A549 (cell line): ENCODE data around the gene SPRR2B. TPM values are rescaled to one million over a fixed set of nuclear protein-coding genes. Genes with fewer than 3 reads are reported as not detected.

Source experiments
- ATAC-seq, 2 experiments: fragments of 200-7000 bp in 1 of 2; fragments of >200 bp in 1 of 2; cut with Nextera tagmentation in 1 of 2; cut with Tn5 transposase in 1 of 2; 3 replicates each; pipeline versions ENCODE4 v1.8.0 to v1.9.1; 2018 to 2020; ENCODE audit warnings: mild to moderate bottlenecking in 1 of 2, moderate library complexity in 1 of 2
- CTCF ChIA-PET: fragments of 300-600 bp; sonication (Branson Sonifier 250); formaldehyde crosslinking; extraction: SDS; loops from one replicate; lab custom pipeline; 2021; ENCODE audit warnings: antibody characterized with exemption, inconsistent platforms; lab: Yijun Ruan, JAX
- POLR2A ChIA-PET: fragments of 350-600 bp; formaldehyde crosslinking; extraction: SDS; loops from one replicate; lab custom pipeline; 2021; ENCODE audit warnings: antibody characterized with exemption, inconsistent platforms; lab: Yijun Ruan, JAX
- DNase-seq, 2 experiments: peaks; one replicate each; pipeline versions ENCODE4 v3.0.0 to v3.0.0-alpha.2; 2011 to 2016; ENCODE audit warnings: low read depth in 1 of 2, low spot score in 1 of 2
- FAIRE-seq: peaks from 2 replicates; lab custom pipeline; 2011; peaks lifted over from hg19 to GRCh38; lab: Jason Lieb, UNC
- H3K27ac ChIP-seq, 2 experiments: fragments of >200 bp; sonication (Bioruptor Twin); formaldehyde crosslinking; 3 replicates each; pipeline ENCODE4 v1.5.1; 2016 to 2017
- H3K4me1 ChIP-seq: fragments of >200 bp; sonication (Bioruptor Twin); formaldehyde crosslinking; 3 replicates; pipeline ENCODE4 v1.6.1; 2016
- H3K4me2 ChIP-seq: fragments of >200 bp; sonication (Bioruptor Twin); formaldehyde crosslinking; 3 replicates; pipeline ENCODE4 v1.6.1; 2016
- H3K4me3 ChIP-seq: fragments of >200 bp; sonication (Bioruptor Twin); formaldehyde crosslinking; 3 replicates; pipeline ENCODE4 v1.5.1; 2016
- H3K9me3 ChIP-seq: fragments of >200 bp; sonication (Bioruptor Twin); formaldehyde crosslinking; 3 replicates; pipeline ENCODE4 v1.6.1; 2016
- CEBPB ChIP-seq, 2 experiments: fragments of >200 bp in 1 of 2; sonication (Bioruptor Twin) in 1 of 2; formaldehyde crosslinking in 1 of 2; IDR thresholded peaks; 2 replicates each; pipeline ENCODE4 v1.6.1; 2012 to 2016
- FOSL2 ChIP-seq, 2 experiments: fragments of 450-650 bp in 1 of 2; fragments of >200 bp in 1 of 2; sonication (Bioruptor Twin) in 1 of 2; formaldehyde crosslinking; IDR thresholded peaks; 2 replicates each; pipeline versions ENCODE4 v1.5.0 to v1.6.1; 2016 to 2020; ENCODE audit warnings: mild to moderate bottlenecking in 1 of 2, moderate library complexity in 1 of 2
- HOXA7 ChIP-seq: fragments of 250-450 bp; sonication (Bioruptor Pico); IDR thresholded peaks from 2 replicates; pipeline ENCODE4 v1.5.0; 2020; ENCODE audit warnings: mild to moderate bottlenecking, moderate library complexity
- HOXB13 ChIP-seq: fragments of 250-450 bp; sonication (Bioruptor Pico); IDR thresholded peaks from 2 replicates; pipeline ENCODE4 v1.5.0; 2020; ENCODE audit warnings: low read depth, mild to moderate bottlenecking, moderate library complexity
- KDM1A ChIP-seq: fragments of 200-600 bp; sonication (generic); IDR thresholded peaks from 2 replicates; pipeline ENCODE4 v1.6.1; 2016; ENCODE audit warnings: low read depth, mild to moderate bottlenecking
- MAFK ChIP-seq: fragments of 450-650 bp; IDR thresholded peaks from 2 replicates; pipeline ENCODE4 v1.6.1; 2014; ENCODE audit not compliant: partially characterized antibody
- NR3C1 ChIP-seq: fragments of >200 bp; sonication (Bioruptor Twin); formaldehyde crosslinking; IDR thresholded peaks from 3 replicates; pipeline ENCODE4 v1.6.1; 2017
- POLR2AphosphoS2 ChIP-seq: conservative IDR thresholded peaks from 2 replicates; pipeline ENCODE4 v1.6.1; 2012; ENCODE audit warnings: low read length, improper control_type of control experiment, inconsistent platforms
- RAD21 ChIP-seq, 2 experiments: fragments of >200 bp in 1 of 2; sonication (Bioruptor Twin) in 1 of 2; formaldehyde crosslinking in 1 of 2; IDR thresholded peaks in 1 of 2; conservative IDR thresholded peaks in 1 of 2; 2 replicates in 1 of 2; 3 replicates in 1 of 2; pipeline ENCODE4 v1.6.1; 2012 to 2018; ENCODE audit warnings: inconsistent platforms in 1 of 2
- RARB ChIP-seq: fragments of 250-450 bp; sonication (Bioruptor Pico); IDR thresholded peaks from 2 replicates; pipeline ENCODE4 v1.8.0; 2021; ENCODE audit warnings: mild to moderate bottlenecking, moderate library complexity
- RFX5 ChIP-seq: fragments of 450-650 bp; IDR thresholded peaks from 2 replicates; pipeline ENCODE4 v1.7.1; 2014; ENCODE audit warnings: antibody characterized with exemption, mild to moderate bottlenecking, moderate library complexity
- SMC3 ChIP-seq: fragments of >200 bp; sonication (Bioruptor Twin); formaldehyde crosslinking; IDR thresholded peaks from 3 replicates; pipeline ENCODE4 v1.6.1; 2018; ENCODE audit warnings: inconsistent platforms
- ZNF302 ChIP-seq: fragments of 250-450 bp; sonication (Bioruptor Pico); IDR thresholded peaks from 2 replicates; pipeline ENCODE4 v1.9.0; 2021; ENCODE audit warnings: inconsistent platforms, mild to moderate bottlenecking, moderate library complexity
- WGBS: methylation state at CpG from one replicate; pipeline ENCODE4 v1.1.6; 2017; ENCODE audit errors: missing lambda C conversion rate; 5-methylcytosine and 5-hydroxymethylcytosine counted together
- polyA plus RNA-seq, 4 experiments: library from polyadenylated mRNA; depleted of rRNA in 3 of 4; stranded (reverse); fragments of >200 nt; fragmentation: RNase III in 1 of 4; extraction: RNeasy Plus Mini Kit Qiagen cat#74134 plus additional on column Dnase treatment in 1 of 4; gene quantifications; 2 replicates in 3 of 4; 3 replicates in 1 of 4; pipeline ENCODE4 v1.2.3, GENCODE V29; 2011 to 2017
- TF ChIP-seq, protein P1 (sequence below): fragments of 200-600 bp; sonication (generic); IDR thresholded peaks from 2 replicates; pipeline ENCODE4 v1.6.1; 2016; ENCODE audit warnings: antibody characterized with exemption, mild to moderate bottlenecking, moderate library complexity
- TF ChIP-seq, protein P2 (sequence below): IDR thresholded peaks from 2 replicates; pipeline ENCODE4 v1.6.1; 2012
- TF ChIP-seq, protein P3 (sequence below): fragments of >200 bp; sonication (Bioruptor Twin); formaldehyde crosslinking; IDR thresholded peaks from 2 replicates; pipeline ENCODE4 v1.6.1; 2016
- TF ChIP-seq, protein P4 (sequence below): fragments of 250-450 bp; sonication (Bioruptor Pico); IDR thresholded peaks from 2 replicates; pipeline ENCODE4 v1.5.0; 2020; ENCODE audit warnings: low read depth, mild to moderate bottlenecking, moderate library complexity

SPRR2B gene
- polyA plus RNA-seq, 2 of the 4 experiments (the other 2 are of a cell fraction) = not detected

DNA sequence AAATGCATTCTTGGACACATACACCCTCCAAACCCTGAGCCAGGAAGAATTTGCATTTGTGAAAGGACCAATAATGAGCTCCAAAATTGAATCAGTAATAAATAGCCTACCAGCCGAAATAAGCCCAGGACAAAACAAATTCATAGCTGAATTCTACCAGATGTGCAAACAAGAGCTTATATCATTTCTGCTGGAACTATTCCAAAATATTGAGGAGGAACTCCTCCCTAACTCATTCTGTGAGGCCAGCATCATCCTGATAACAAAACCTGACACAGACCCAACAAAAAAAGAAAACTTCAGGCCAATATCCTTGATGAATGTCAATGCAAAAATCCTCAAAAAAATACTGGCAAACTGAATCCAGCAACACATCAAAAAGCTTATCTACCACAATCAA, 16.2 kb upstream of the SPRR2B start:
- Histone ChIP-seq H3K9me3 (no peaks in the 10 kb centered on the region), H3K4me2 (no peak overlapping the region), H3K27ac (no peak overlapping the region), H3K4me3 (no peak overlapping the region), H3K4me1 (no peaks in the 10 kb centered on the region)
- ATAC-seq (no peak), DNase-seq (no peak), FAIRE-seq (no peak)
- CTCF ChIA-PET = no interaction called here
- POLR2A ChIA-PET = no interaction called here
- WGBS = 0% methylated on average over 1 of the region's 1 CpG
- TF ChIP-seq KDM1A (no peak), RFX5 (no peak), HOXB13 (CRISPR knock-in tag) (no peak), RAD21 (conservative IDR thresholded peaks at IDR 0.05 in 1 of 2, IDR thresholded peaks at IDR 0.05 in 1 of 2) (no peak), ZNF302 (CRISPR knock-in tag) (no peak), CEBPB (IDR thresholded peaks at IDR 0.05) (no peak), NR3C1 (no peak)
- TF ChIP-seq, protein P1, sequence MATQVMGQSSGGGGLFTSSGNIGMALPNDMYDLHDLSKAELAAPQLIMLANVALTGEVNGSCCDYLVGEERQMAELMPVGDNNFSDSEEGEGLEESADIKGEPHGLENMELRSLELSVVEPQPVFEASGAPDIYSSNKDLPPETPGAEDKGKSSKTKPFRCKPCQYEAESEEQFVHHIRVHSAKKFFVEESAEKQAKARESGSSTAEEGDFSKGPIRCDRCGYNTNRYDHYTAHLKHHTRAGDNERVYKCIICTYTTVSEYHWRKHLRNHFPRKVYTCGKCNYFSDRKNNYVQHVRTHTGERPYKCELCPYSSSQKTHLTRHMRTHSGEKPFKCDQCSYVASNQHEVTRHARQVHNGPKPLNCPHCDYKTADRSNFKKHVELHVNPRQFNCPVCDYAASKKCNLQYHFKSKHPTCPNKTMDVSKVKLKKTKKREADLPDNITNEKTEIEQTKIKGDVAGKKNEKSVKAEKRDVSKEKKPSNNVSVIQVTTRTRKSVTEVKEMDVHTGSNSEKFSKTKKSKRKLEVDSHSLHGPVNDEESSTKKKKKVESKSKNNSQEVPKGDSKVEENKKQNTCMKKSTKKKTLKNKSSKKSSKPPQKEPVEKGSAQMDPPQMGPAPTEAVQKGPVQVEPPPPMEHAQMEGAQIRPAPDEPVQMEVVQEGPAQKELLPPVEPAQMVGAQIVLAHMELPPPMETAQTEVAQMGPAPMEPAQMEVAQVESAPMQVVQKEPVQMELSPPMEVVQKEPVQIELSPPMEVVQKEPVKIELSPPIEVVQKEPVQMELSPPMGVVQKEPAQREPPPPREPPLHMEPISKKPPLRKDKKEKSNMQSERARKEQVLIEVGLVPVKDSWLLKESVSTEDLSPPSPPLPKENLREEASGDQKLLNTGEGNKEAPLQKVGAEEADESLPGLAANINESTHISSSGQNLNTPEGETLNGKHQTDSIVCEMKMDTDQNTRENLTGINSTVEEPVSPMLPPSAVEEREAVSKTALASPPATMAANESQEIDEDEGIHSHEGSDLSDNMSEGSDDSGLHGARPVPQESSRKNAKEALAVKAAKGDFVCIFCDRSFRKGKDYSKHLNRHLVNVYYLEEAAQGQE = no peak

DNA sequence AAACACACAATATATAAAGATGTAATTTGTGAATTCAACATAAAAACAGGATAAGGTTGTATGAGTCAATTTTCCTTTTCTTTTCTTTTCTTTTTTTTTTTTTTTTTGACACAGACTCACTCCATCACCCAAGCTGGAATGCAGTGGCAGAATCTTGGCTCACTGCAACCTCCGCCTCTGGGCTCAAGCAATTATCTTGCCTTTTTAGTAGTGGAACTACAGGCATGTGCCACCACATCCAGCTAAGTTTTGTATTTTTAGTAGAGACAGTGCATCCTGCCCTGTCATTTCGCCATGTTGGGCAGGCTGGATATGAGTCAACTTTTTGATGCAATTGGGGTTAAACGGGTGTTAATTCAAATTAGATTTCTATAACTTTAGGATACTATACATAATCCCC, 10.3 kb upstream of the SPRR2B start:
- Histone ChIP-seq H3K4me2 (no peak overlapping the region), H3K27ac (no peak overlapping the region), H3K4me1 (no peaks in the 10 kb centered on the region), H3K4me3 (no peak overlapping the region), H3K9me3 (no peaks in the 10 kb centered on the region)
- 13% methylated on average over 3 of the region's 3 CpGs for WGBS
- DNase-seq (no peak), ATAC-seq (no peak), FAIRE-seq (no peak)
- ChIA-PET POLR2A (no interaction called here), CTCF (no interaction called here)
- TF ChIP-seq KDM1A (no peak), MAFK (no peak), HOXA7 (CRISPR knock-in tag) (no peak), POLR2AphosphoS2 (no peak), RARB (CRISPR knock-in tag) (no peak), SMC3 (no peak), FOSL2 (IDR thresholded peaks at IDR 0.05) (no peak), FOSL2 (CRISPR knock-in tag; IDR thresholded peaks at IDR 0.05) (no peak)
- TF ChIP-seq, protein P2, sequence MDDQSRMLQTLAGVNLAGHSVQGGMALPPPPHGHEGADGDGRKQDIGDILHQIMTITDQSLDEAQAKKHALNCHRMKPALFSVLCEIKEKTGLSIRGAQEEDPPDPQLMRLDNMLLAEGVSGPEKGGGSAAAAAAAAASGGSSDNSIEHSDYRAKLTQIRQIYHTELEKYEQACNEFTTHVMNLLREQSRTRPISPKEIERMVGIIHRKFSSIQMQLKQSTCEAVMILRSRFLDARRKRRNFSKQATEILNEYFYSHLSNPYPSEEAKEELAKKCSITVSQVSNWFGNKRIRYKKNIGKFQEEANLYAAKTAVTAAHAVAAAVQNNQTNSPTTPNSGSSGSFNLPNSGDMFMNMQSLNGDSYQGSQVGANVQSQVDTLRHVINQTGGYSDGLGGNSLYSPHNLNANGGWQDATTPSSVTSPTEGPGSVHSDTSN = no peak
- TF ChIP-seq, protein P3, sequence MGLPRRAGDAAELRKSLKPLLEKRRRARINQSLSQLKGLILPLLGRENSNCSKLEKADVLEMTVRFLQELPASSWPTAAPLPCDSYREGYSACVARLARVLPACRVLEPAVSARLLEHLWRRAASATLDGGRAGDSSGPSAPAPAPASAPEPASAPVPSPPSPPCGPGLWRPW = no peak
- TF ChIP-seq, protein P4, sequence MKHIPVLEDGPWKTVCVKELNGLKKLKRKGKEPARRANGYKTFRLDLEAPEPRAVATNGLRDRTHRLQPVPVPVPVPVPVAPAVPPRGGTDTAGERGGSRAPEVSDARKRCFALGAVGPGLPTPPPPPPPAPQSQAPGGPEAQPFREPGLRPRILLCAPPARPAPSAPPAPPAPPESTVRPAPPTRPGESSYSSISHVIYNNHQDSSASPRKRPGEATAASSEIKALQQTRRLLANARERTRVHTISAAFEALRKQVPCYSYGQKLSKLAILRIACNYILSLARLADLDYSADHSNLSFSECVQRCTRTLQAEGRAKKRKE (CRISPR knock-in tag) = no peak
